Astrocyte (in vitro differentiated cells and primary cell): Measurements from ENCODE around the gene AGL.

Source experiments
- CTCF ChIP-seq: IDR thresholded peaks from 2 replicates; pipeline ENCODE4 v1.5.1; 2011; ENCODE audit warnings: low read depth, mild to moderate bottlenecking, inconsistent platforms, low read length, moderate library complexity; ENCODE audit not compliant: insufficient read depth
- EZH2 ChIP-seq: IDR thresholded peaks from 2 replicates; pipeline ENCODE4 v1.6.1; 2012; ENCODE audit warnings: mild to moderate bottlenecking, low read length, inconsistent platforms; ENCODE audit not compliant: insufficient read depth

- TF ChIP-seq CTCF (no peak), EZH2 (no peak)
Observed at GRCh38 chr1:99968214-99968613, 118.1 kb downstream of the AGL start.
